OCI-LY7 (cell line): ENCODE data around the gene FAM20B. TPM values are rescaled to one million over a fixed set of nuclear protein-coding genes. Genes with fewer than 3 reads are reported as not detected.

Experiments used
- BruUV-seq: library from RNA; stranded (reverse); fragments of 400-500 nt; replicated peaks from 2 replicates; lab custom pipeline; 2021; lab: Mats Ljungman, UMichigan
- CTCF ChIA-PET: fragments of 300-600 bp; sonication (Branson Sonifier 250); formaldehyde crosslinking; loops from one replicate; lab custom pipeline; 2022; ENCODE audit warnings: antibody characterized with exemption; ENCODE audit not compliant: unreplicated experiment; lab: Charles Lee
- POLR2A ChIA-PET: fragments of 300-600 bp; sonication (Branson Sonifier 250); formaldehyde crosslinking; loops from one replicate; lab custom pipeline; 2022; ENCODE audit warnings: antibody characterized with exemption; lab: Charles Lee
- DNase-seq: peaks from one replicate; pipeline ENCODE4 v3.0.0-alpha.2; 2015; ENCODE audit warnings: low spot score
- H2AFZ ChIP-seq: fragments of 200-600 bp; sonication (generic), shearing (Covaris generic); 2 replicates; pipeline ENCODE4 v1.6.1; 2014; ENCODE audit warnings: mild to moderate bottlenecking, antibody characterized with exemption, low read length, moderate library complexity
- H3K27ac ChIP-seq: fragments of 200-600 bp; sonication (generic); 2 replicates; pipeline ENCODE4 v1.5.1; 2014; ENCODE audit warnings: mixed run types, low read depth, mild to moderate bottlenecking, moderate library complexity, low read length, inconsistent platforms; ENCODE audit not compliant: poor library complexity, severe bottlenecking
- H3K36me3 ChIP-seq: fragments of 200-600 bp; sonication (generic); 2 replicates; pipeline ENCODE4 v1.6.1; 2014; ENCODE audit warnings: mild to moderate bottlenecking, antibody characterized with exemption, low read length, moderate library complexity, mixed read lengths; ENCODE audit not compliant: insufficient read depth
- H3K4me1 ChIP-seq: fragments of 200-600 bp; sonication (generic); 2 replicates; pipeline ENCODE4 v1.5.1; 2014; ENCODE audit warnings: mild to moderate bottlenecking, low read length; ENCODE audit not compliant: insufficient read depth, poor library complexity, severe bottlenecking
- H3K4me2 ChIP-seq: fragments of 200-600 bp; sonication (generic); 2 replicates; pipeline ENCODE4 v1.6.1; 2014; ENCODE audit warnings: mild to moderate bottlenecking, low read length
- H3K4me3 ChIP-seq: fragments of 200-600 bp; sonication (generic); 2 replicates; pipeline ENCODE4 v1.5.1; 2014; ENCODE audit warnings: mild to moderate bottlenecking, low read depth, low read length; ENCODE audit not compliant: poor library complexity, severe bottlenecking
- H3K79me2 ChIP-seq: fragments of 200-600 bp; sonication (generic); 2 replicates; pipeline ENCODE4 v1.6.1; 2016; ENCODE audit warnings: low read depth, mild to moderate bottlenecking, low read length, moderate library complexity, mixed read lengths; ENCODE audit not compliant: insufficient read depth
- H3K9me2 ChIP-seq: fragments of 200-600 bp; sonication (generic); 2 replicates; pipeline ENCODE4 v1.6.1; 2016; ENCODE audit warnings: mild to moderate bottlenecking, low read length, mixed read lengths; ENCODE audit not compliant: insufficient read depth
- H3K9me3 ChIP-seq: fragments of 200-600 bp; sonication (generic); 2 replicates; pipeline ENCODE4 v1.6.1; 2014; ENCODE audit warnings: mild to moderate bottlenecking, mixed run types, low read length, mixed read lengths
- H4K20me1 ChIP-seq: fragments of 200-600 bp; sonication (generic); 2 replicates; pipeline ENCODE4 v1.6.1; 2014; ENCODE audit warnings: mild to moderate bottlenecking, antibody characterized with exemption, low read length, moderate library complexity, mixed read lengths; ENCODE audit not compliant: insufficient read depth
- CTCF ChIP-seq: fragments of 200-600 bp; sonication (generic); conservative IDR thresholded peaks from 2 replicates; pipeline ENCODE4 v1.5.1; 2014; ENCODE audit warnings: mild to moderate bottlenecking, antibody characterized with exemption, low read length, moderate library complexity, mixed read lengths
- EZH2phosphoT487 ChIP-seq: fragments of 200-600 bp; sonication (generic); IDR thresholded peaks from 2 replicates; pipeline ENCODE4 v1.6.1; 2018; ENCODE audit warnings: low read depth, borderline replicate concordance, mild to moderate bottlenecking, mixed run types, antibody characterized with exemption, low read length, moderate library complexity, mixed read lengths
- intact Hi-C: fragments of 100-400 bp; cut with micrococcal nuclease; formaldehyde crosslinking; loops from one replicate; pipeline ENCODE4 v1.10.0; 2022; ENCODE audit not compliant: unreplicated experiment
- total RNA-seq, 2 experiments: library from RNA; depleted of rRNA in 1 of 2; stranded (reverse); fragments of >200 nt in 1 of 2; shearing (Covaris generic) in 1 of 2; gene quantifications; 2 replicates each; pipeline ENCODE4 v1.2.3, GENCODE V29; 2014 to 2022

FAM20B gene
- total RNA-seq, 2 experiments from 2014 or later: 17.1 to 36.5 TPM

GRCh38 chr1:179030130-179030529 is 4.4 kb downstream of the FAM20B start:
- Histone ChIP-seq H3K9me3 (no peaks in the 10 kb centered on the region), H3K36me3 (no peaks in the 10 kb centered on the region), H2AFZ (peak overlapping the region; percentile 33; the same call in 1 of the 2 replicates), H3K4me3 (peak overlapping the region; percentile 64), H3K27ac (peak overlapping the region; percentile 82), H4K20me1 (no peaks in the 10 kb centered on the region), H3K9me2 (no peaks in the 10 kb centered on the region), H3K4me1 (peaks cover 82% of the 10 kb centered on the region), H3K4me2 (peak overlapping the region; percentile 91), H3K79me2 (peaks cover 86% of the 10 kb centered on the region)
- DNase-seq: no peak
- intact Hi-C loops: loop anchor here (1.0 to 10.0 kb wide), 5 partner anchors 39 to 925 kb away; partner anchors contain the start of genes CEP350 and TOR1AIP1
- no TSS peak for BruUV-seq
- ChIA-PET CTCF (interaction anchor here (0.5 kb wide), 1 partner anchor 92 kb away, joined by 3 read pairs; no protein-coding TSS in a partner anchor), POLR2A (interaction anchor here (0.8 to 4.0 kb wide), 8 partner anchors 8 to 454 kb away, joined by 4 to 49 read pairs (median 10); partner anchors contain the start of gene TOR3A)
- TF ChIP-seq CTCF: no peak
- TF ChIP-seq EZH2phosphoT487: no peak

- H3K36me3 ChIP-seq: no peaks in the 10 kb centered on the region
- POLR2A ChIA-PET: interaction anchor here (0.7 to 1.2 kb wide), 5 partner anchors 11 to 172 kb away, joined by 3 to 4 read pairs (median 3); no protein-coding TSS in a partner anchor
- H3K79me2 ChIP-seq: peaks cover 92% of the 10 kb centered on the region
- H4K20me1 ChIP-seq: no peaks in the 10 kb centered on the region
- CTCF ChIA-PET: no interaction called here
- peak overlapping the region; percentile 64 for H3K4me3 ChIP-seq
- DNase-seq: no peak
- H3K4me1 ChIP-seq: peaks cover 86% of the 10 kb centered on the region
- H2AFZ ChIP-seq: peak overlapping the region; percentile 33; the same call in 1 of the 2 replicates
- TF ChIP-seq CTCF (no peak), EZH2phosphoT487 (no peak)
- no TSS peak for BruUV-seq
- peak overlapping the region; percentile 91 for H3K4me2 ChIP-seq
- H3K27ac ChIP-seq: peak overlapping the region; percentile 82
- H3K9me3 ChIP-seq: no peaks in the 10 kb centered on the region
- intact Hi-C loops: loop anchor here (1.0 to 10.0 kb wide), 5 partner anchors 38 to 924 kb away; partner anchors contain the start of genes CEP350 and TOR1AIP1
- no peaks in the 10 kb centered on the region for H3K9me2 ChIP-seq
Observed at GRCh38 chr1:179030683-179031082, 5.0 kb downstream of the FAM20B start.

GRCh38 chr1:179031284-179031683 is 5.6 kb downstream of the FAM20B start:
- Histone ChIP-seq H4K20me1 (no peaks in the 10 kb centered on the region), H2AFZ (peak overlapping the region; percentile 33; the same call in 1 of the 2 replicates), H3K9me2 (no peaks in the 10 kb centered on the region), H3K4me3 (peak overlapping the region; percentile 64), H3K9me3 (no peaks in the 10 kb centered on the region), H3K27ac (peak overlapping the region; percentile 82), H3K79me2 (peaks cover 98% of the 10 kb centered on the region), H3K4me2 (peak overlapping the region; percentile 91), H3K4me1 (peaks cover 92% of the 10 kb centered on the region), H3K36me3 (no peaks in the 10 kb centered on the region)
- POLR2A ChIA-PET: interaction anchor here (0.6 to 1.2 kb wide), 7 partner anchors 9 to 173 kb away, joined by 3 to 4 read pairs (median 3); no protein-coding TSS in a partner anchor
- TF ChIP-seq EZH2phosphoT487 (no peak), CTCF (no peak)
- DNase-seq: no peak
- intact Hi-C loops: loop anchor here (2.0 to 10.0 kb wide), 3 partner anchors 38 to 924 kb away; partner anchors contain the start of genes CEP350 and TOR1AIP1
- no TSS peak for BruUV-seq
- CTCF ChIA-PET: no interaction called here
